Measurements from ENCODE around the gene RALGPS1.

RALGPS1 gene

DNA sequence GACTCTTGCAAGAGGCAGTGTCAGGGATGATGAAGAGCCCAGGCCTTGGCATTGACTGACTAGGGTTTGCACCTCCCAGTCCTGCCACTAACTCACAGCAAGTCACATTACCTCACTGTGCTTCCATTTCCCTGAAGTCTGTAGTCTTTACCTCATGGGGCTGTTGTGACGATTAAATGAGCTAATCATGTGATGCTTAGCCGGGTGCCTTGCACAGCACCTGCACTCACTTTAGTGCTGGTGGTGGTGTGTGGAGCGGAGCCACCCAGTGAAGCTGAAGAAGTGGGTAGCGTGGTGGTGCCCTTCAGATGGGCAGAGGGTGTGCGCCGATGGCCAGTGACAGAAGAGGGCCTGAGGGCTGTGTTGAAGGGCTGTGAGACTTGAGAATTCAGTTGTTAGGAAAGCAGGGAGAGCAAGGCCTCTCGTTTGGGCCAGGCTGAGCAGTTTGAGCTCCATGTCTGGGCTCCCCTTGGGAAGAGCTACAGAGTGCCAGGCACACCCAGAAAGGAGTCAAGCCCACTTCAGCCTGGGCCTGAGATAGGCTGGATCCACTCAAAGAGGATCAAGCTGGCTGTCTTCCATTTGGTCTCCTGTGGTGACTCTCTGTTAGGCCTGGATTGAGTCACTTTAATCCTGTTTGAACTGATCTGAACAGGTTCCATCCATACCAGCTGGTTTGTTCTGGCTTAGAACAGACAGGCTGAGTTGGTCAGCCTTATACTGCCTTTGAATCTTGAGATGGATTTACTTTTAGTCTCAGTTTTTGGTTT, 42.5 kb downstream of the RALGPS1 start:
- peak; percentile 36 for DNase-seq (ENCODE audit: low spot score)

DNA sequence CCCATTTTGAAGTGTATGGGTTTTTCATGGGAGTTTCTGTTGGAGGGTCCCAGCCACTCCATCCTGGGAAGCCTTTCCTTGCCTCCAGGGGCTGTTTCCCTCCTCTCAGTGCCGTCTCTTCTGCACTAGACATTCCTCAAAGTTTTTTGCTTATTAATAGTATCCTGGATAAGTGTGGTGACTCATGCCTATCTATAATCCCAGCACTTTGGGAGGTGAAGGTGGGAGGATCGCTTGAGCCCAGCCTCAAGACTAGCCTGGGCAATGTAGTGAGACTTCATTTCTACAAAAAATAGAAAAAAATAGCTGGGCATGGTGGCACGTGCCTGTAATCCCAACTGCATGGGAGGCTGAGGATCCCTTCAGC, 43.1 kb downstream of the RALGPS1 start:
- no peak for DNase-seq (ENCODE audit: low spot score)

DNA sequence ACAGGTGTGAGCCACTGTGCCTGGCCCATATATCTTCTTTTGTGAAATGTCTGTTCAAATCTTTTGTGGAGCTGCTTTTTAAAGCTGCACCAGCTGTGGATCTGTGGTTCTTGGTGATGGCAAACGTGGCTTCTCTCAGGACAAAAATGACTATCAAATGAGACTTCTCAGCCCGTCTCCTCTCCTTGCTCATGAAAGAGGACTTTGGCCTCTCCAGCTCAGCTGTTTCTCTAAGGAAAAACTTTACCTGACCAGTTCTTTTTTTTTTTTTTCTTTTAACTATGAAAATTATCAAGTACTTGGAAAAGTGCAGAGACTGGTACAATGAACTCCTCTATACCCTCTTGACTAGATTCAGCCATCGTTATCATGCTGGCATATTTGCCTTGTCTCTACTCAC, 44.8 kb downstream of the RALGPS1 start:
- no peak for DNase-seq (ENCODE audit: low spot score)

DNA sequence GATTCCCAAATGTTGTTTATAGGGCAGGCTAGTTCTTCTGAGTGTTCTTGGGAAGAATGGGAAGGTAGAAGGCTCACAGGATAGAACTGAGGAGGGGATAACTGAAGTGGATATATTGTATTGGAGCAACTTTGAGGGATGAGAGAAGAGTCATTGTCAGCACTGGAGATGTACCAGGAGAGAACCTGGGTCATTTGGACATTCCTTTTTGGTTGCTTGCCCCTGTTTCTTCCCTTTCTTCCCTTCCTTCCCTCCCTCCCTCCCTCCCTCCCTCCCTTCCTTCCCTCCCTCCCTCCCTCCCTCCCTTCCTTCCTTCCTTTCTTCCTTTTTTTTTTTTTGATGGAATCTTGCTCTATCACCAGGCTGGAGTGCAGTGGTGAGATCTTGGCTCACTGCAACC, 45.3 kb downstream of the RALGPS1 start:
- DNase-seq (ENCODE audit: low spot score): no peak

DNA sequence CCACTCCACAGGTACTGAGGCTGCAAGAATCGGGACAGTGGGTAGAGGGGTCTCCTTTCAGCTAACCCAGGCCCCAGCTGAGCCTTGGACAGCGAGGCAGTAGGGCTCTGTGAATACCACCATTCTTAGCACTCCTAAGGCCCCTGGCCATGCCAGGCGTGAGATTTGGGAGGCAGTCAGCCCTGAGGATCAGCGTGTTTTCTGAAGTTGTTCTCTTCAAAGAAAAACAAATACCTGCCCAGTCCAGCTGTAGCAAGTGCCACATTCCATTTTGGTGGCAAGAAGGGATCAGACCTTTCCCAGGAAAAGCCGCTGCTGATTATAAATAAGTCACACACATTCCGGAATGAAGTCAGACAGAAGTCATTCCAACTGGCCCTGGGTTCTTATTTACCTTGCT, 47.8 kb downstream of the RALGPS1 start:
- no peak for DNase-seq (ENCODE audit: low spot score)

GRCh38 chr9:126965077-126965476, 50.5 kb downstream of the RALGPS1 start:
- no peak for DNase-seq (ENCODE audit: low spot score)

- DNase-seq (ENCODE audit: low spot score): peak; percentile 64
Measured at GRCh38 chr9:126965541-126966428, 51.2 kb downstream of the RALGPS1 start.

DNA sequence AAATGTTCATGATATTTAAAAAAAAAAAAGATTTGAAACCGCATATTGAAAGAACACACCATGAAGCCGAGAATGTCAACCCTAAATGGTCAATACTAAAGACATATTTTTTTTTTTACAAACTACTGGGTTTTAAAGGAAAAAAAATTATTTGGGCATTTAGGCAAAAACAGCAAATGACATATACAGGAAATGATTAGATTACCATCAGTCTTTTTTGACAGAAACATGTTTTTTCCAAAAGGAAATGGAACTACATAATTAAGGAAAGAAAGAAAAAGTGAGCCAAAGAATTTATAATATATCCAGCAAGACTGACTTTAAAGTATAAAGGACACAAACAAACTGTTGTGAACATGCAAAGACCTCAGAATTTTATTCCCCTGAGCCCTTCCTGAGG, 56.7 kb downstream of the RALGPS1 start:
- DNase-seq (ENCODE audit: low spot score): no peak

DNA sequence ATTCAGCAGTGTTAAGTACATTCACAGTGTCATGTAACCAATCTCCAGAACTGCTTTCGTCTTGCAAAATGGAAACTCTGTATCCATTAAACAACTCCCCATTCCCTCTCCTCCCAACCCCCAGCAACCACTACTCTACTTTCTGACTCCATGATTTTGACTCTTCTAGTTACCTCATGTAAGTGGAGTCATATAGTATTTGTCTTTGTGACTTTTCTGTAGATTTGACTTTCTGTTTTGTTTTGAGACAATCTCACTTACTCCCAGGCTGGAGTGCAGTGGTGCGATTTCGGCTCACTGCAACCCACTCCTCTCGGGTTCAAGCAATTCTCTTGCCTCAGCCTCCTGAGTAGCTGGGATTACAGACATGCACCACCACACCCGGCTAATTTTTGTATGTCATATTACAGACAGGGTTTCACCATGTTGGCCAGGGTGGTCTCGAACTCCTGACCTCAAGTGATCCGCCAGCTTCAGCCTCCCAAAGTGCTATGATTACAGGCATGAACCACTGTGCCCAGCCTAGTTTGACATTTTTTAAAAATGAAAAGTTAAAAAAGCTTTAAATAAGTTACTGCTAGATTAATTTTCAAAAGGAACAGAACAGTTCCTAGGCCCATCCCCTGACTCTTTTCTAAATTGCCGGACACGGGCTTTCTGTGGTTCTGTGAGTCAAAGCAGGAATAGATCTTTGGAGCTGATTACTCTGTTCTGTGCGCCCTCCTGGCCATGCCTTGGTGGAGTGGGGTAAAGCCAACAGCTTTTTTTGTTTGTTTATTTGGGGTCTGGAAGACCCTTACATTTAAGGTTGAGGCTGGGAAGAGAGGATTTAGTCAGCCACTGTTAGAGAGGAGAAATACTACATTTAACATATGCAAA, 59.3 kb downstream of the RALGPS1 start:
- DNase-seq (ENCODE audit: low spot score): no peak

GRCh38 chr9:126974594-126974993, 60.0 kb downstream of the RALGPS1 start:
- DNase-seq (ENCODE audit: low spot score): no peak

DNA sequence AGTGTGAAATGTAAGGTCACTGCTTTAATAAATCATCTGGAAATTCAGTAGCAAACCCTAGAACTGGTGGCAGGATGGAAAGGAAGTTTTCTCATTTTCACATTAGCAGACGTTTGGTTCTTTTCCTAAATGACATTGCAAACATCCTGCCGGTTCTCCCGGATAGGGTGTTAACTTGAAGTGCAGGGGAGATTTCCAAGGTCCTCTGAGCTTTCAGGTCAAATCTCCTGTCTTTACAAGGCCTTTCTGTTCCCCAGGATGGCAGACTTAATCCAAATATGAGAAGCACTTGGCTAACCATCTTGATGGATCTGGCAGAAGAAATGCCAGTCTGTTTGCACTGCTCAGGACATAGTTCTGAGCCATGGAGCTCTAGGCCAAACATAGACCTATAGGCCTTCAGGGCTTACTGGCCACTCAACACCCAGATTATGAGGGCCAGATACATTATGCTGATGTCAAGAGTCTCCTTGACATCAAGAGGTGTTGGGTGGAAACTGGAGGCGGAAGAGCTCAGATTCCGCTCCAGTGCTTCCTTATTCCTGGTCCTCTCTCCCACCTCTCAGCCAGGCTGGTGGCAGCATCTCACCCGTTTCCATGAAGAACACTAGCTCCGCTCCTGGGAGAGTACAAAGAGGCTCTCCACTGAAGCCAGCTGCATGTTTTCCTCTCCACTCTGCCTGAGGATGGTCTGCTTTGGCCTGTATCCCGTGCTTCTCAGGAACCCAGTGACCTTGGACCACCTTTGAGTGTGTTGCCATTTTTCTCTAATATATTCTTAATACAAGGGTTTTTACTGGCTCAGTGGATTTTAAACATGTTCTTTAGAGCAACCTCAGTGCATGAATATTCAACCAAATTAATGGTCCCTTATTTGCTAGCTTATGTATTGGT, 61.0 kb downstream of the RALGPS1 start:
- DNase-seq (ENCODE audit: low spot score): no peak

- no peak for DNase-seq (ENCODE audit: low spot score)
Measured at GRCh38 chr9:126979461-126979860, 64.9 kb downstream of the RALGPS1 start.

- DNase-seq (ENCODE audit: low spot score): no peak
Measured at GRCh38 chr9:126980231-126980630, 65.6 kb downstream of the RALGPS1 start.

GRCh38 chr9:126981218-126981617, 66.6 kb downstream of the RALGPS1 start:
- DNase-seq (ENCODE audit: low spot score): no peak

DNA sequence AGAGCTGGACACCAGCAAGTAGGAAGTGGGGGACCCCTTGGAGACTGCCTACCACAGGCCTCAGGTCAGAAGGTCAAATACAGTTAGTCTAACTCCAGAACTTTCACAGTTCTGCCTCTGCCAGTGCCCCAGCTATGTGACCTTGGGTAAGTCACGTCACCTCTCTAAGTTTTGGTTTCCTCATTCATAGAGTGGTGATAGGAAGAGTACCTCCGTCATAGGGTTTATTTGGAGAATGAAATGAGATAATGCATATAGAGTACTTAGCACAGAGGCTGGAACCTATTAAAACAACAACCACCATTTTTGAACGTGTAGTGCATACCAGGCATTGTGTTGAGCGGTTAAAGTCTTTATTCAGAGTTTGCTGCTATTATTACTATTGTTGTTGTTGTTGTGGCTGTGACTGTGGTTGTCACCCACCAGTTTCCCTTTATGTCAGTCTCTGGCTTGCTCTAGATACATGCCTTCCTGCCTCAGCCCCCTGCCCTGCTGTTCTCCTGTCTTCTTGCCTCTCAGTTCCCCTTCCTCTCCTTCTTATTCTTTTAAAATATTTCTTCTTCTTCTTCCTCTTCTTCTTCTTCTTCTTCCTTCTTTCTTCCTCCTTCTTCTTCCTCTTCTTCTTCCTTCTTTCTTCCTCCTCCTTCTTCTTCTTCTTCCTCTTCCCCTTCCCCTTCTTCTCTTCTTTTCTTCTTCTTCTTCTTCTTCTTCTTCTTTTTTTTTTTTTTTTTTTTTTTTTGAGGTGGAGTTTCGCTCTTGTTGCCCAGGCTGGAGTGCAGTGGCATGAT, 67.8 kb downstream of the RALGPS1 start:
- DNase-seq (ENCODE audit: low spot score): no peak

GRCh38 chr9:126983767-126984166, 69.2 kb downstream of the RALGPS1 start:
- no peak for DNase-seq (ENCODE audit: low spot score)

DNA sequence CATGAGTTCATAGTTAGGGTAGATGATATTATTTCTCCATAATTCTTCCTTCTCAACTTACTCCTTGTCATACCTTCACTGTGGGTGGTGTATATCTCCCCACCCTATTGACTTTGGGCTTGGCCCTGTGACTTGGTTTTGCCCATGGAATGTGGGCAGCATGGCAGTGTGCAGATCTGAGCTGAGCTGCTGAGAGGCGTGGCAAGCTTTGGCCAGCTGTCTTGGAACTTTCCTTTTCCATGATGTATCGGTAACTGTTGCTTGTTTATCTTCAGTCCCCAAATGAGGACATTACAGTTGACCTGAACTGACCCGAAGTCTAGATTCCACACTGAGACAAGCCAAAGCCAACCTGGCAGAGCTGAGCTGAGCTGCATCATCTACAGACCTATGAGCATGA, 70.4 kb downstream of the RALGPS1 start:
- DNase-seq (ENCODE audit: low spot score): no peak

- DNase-seq (ENCODE audit: low spot score): no peak
Measured at GRCh38 chr9:126985870-126986498, 71.4 kb downstream of the RALGPS1 start.

DNA sequence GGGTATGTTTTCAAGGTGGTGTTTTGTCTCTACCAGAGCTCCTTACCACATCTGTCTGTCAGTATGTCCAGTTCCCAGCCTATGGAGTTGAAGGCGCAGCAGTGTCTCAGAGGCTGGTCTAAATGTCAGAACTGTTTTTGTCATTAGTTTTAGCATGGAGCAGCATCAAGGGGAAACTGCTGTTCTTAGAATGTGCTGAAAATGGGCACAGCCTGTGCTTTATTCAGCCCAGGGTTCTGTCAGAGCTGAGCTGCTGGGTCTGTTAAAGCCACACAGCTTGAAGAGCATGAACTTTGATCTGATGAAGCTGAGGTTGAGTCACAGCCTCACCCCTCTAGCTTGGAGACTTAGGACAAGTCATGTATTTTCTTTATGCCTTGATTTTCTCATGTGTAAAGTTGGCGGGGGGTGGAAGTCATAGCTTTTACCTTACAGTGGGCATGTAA, 71.9 kb downstream of the RALGPS1 start:
- no peak for DNase-seq (ENCODE audit: low spot score)

GRCh38 chr9:126988857-126989256, 74.3 kb downstream of the RALGPS1 start:
- DNase-seq (ENCODE audit: low spot score): no peak
